Activated T-helper 1 cell treated with anti-CD3 and anti-CD28 coated beads, Interleukin-12 subunit alpha, Interleukin-12 subunit beta, Interleukin-2, Interleukin-4 antibody, amounts not matched to agents 30 ng/mL and 10 ng/mL and 1 ng/mL, durations not matched to agents 14 hours and 24 hours and 36 hours (primary cell): ENCODE measurements around the gene TEKTIP1. TPM values are rescaled to one million over a fixed set of nuclear protein-coding genes. Genes with fewer than 3 reads are reported as not detected.

Experiments
- DNase-seq: peaks from one replicate; pipeline ENCODE4 v3.0.0; 2021; ENCODE audit warnings: low spot score
- H3K27ac Mint-ChIP-seq: one replicate; pipeline ENCODE4 v1.8.0; 2021; ENCODE audit warnings: mild to moderate bottlenecking, mixed read lengths
- H3K27me3 Mint-ChIP-seq: one replicate; pipeline ENCODE4 v1.8.0; 2022; ENCODE audit warnings: mild to moderate bottlenecking, moderate library complexity, mixed read lengths; ENCODE audit not compliant: insufficient read depth
- H3K36me3 Mint-ChIP-seq: one replicate; pipeline ENCODE4 v1.8.0; 2021; ENCODE audit warnings: low read depth, mixed read lengths
- H3K4me1 Mint-ChIP-seq: one replicate; pipeline ENCODE4 v1.8.0; 2021; ENCODE audit warnings: low read depth, mixed read lengths
- H3K4me3 Mint-ChIP-seq: one replicate; pipeline ENCODE4 v1.8.0; 2021; ENCODE audit warnings: mild to moderate bottlenecking, moderate library complexity, mixed read lengths
- H3K9me3 Mint-ChIP-seq: one replicate; pipeline ENCODE4 v1.8.0; 2021; ENCODE audit warnings: mixed read lengths
- intact Hi-C: fragments of 100-400 bp; cut with micrococcal nuclease; formaldehyde crosslinking; loops from one replicate; pipeline ENCODE4 v1.15.1; 2024
- total RNA-seq: library from RNA; stranded (reverse); gene quantifications from 2 replicates; pipeline ENCODE4 v1.2.3, GENCODE V29; 2022

Gene TEKTIP1
- total RNA-seq: 1.4 and 1.7 TPM in 2 replicates

GRCh38 chr19:3538965-3539755 is at the start of gene TEKTIP1:
Gene TEKTIP1, plus strand, starts transcription at chr19:3539174. Its CDS starts 4 bp downstream, at chr19:3539178.
- no peak within 1 kb of the TSS for H3K4me3 Mint-ChIP-seq
- DNase-seq: no peak
- H3K27ac Mint-ChIP-seq: no peak within 1 kb of the TSS
- H3K4me1 Mint-ChIP-seq: no peaks in the 10 kb centered on the region
- H3K9me3 Mint-ChIP-seq: no peaks in the 10 kb centered on the region
- intact Hi-C loops: no loop called here
- peaks cover 15% of the 10 kb centered on the region for H3K36me3 Mint-ChIP-seq
- no peaks in the 10 kb centered on the region for H3K27me3 Mint-ChIP-seq

GRCh38 chr19:3491396-3492119 is 47.4 kb upstream of the TEKTIP1 start:
- no peaks in the 10 kb centered on the region for H3K4me1 Mint-ChIP-seq
- no peak for DNase-seq
- intact Hi-C loops: no loop called here
- peaks cover 18% of the 10 kb centered on the region for H3K36me3 Mint-ChIP-seq
- no peaks in the 10 kb centered on the region for H3K9me3 Mint-ChIP-seq
- no peaks in the 10 kb centered on the region for H3K27me3 Mint-ChIP-seq
- no peak overlapping the region for H3K4me3 Mint-ChIP-seq
- H3K27ac Mint-ChIP-seq: no peak overlapping the region

- Mint-ChIP-seq H3K27me3 (no peaks in the 10 kb centered on the region), H3K4me1 (peaks cover 5% of the 10 kb centered on the region), H3K9me3 (no peaks in the 10 kb centered on the region), H3K36me3 (peaks cover 23% of the 10 kb centered on the region), H3K27ac (no peak overlapping the region), H3K4me3 (no peak overlapping the region)
- intact Hi-C loops: no loop called here
- no peak for DNase-seq
Observed at GRCh38 chr19:3492131-3492839, 46.7 kb upstream of the TEKTIP1 start.

GRCh38 chr19:3492919-3493318 is 46.1 kb upstream of the TEKTIP1 start:
- no peak overlapping the region for H3K4me3 Mint-ChIP-seq
- intact Hi-C loops: no loop called here
- no peak for DNase-seq
- H3K27me3 Mint-ChIP-seq: no peaks in the 10 kb centered on the region
- H3K36me3 Mint-ChIP-seq: peaks cover 24% of the 10 kb centered on the region
- H3K27ac Mint-ChIP-seq: no peak overlapping the region
- no peaks in the 10 kb centered on the region for H3K9me3 Mint-ChIP-seq
- peaks cover 7% of the 10 kb centered on the region for H3K4me1 Mint-ChIP-seq

- Mint-ChIP-seq H3K4me3 (no peak overlapping the region), H3K9me3 (no peaks in the 10 kb centered on the region), H3K27ac (peak overlapping the region; percentile 48), H3K27me3 (no peaks in the 10 kb centered on the region), H3K36me3 (peaks cover 26% of the 10 kb centered on the region), H3K4me1 (peaks cover 12% of the 10 kb centered on the region)
- no peak for DNase-seq
- intact Hi-C loops: loop anchor here (2.0 kb wide), 1 partner anchor 15 kb away; no protein-coding TSS in a partner anchor
Observed at GRCh38 chr19:3493651-3494050, 45.3 kb upstream of the TEKTIP1 start.

- Mint-ChIP-seq H3K4me3 (peak overlapping the region; percentile 39), H3K27ac (no peak overlapping the region), H3K4me1 (peaks cover 16% of the 10 kb centered on the region), H3K9me3 (no peaks in the 10 kb centered on the region), H3K27me3 (no peaks in the 10 kb centered on the region), H3K36me3 (peaks cover 28% of the 10 kb centered on the region)
- DNase-seq: no peak
- intact Hi-C loops: loop anchor here (2.0 kb wide), 1 partner anchor 15 kb away; no protein-coding TSS in a partner anchor
Observed at GRCh38 chr19:3494051-3494450, 44.9 kb upstream of the TEKTIP1 start.

GRCh38 chr19:3494559-3494958 is 44.4 kb upstream of the TEKTIP1 start:
- peak overlapping the region; percentile 29 for H3K27ac Mint-ChIP-seq
- peaks cover 30% of the 10 kb centered on the region for H3K36me3 Mint-ChIP-seq
- intact Hi-C loops: loop anchor here (2.0 kb wide), 1 partner anchor 16 kb away; no protein-coding TSS in a partner anchor
- peaks cover 19% of the 10 kb centered on the region for H3K4me1 Mint-ChIP-seq
- peak overlapping the region; percentile 39 for H3K4me3 Mint-ChIP-seq
- no peaks in the 10 kb centered on the region for H3K27me3 Mint-ChIP-seq
- no peaks in the 10 kb centered on the region for H3K9me3 Mint-ChIP-seq
- DNase-seq: peak; percentile 54

- intact Hi-C loops: no loop called here
- H3K36me3 Mint-ChIP-seq: peaks cover 30% of the 10 kb centered on the region
- peaks cover 2% of the 10 kb centered on the region for H3K27me3 Mint-ChIP-seq
- H3K4me3 Mint-ChIP-seq: no peak overlapping the region
- H3K4me1 Mint-ChIP-seq: peaks cover 27% of the 10 kb centered on the region
- no peaks in the 10 kb centered on the region for H3K9me3 Mint-ChIP-seq
- H3K27ac Mint-ChIP-seq: peak overlapping the region; percentile 34
- DNase-seq: no peak
Observed at GRCh38 chr19:3496392-3497273, 42.3 kb upstream of the TEKTIP1 start.

GRCh38 chr19:3497757-3498520 is 41.0 kb upstream of the TEKTIP1 start:
- Mint-ChIP-seq H3K27ac (no peak overlapping the region), H3K4me1 (peaks cover 27% of the 10 kb centered on the region), H3K27me3 (peaks cover 2% of the 10 kb centered on the region), H3K9me3 (no peaks in the 10 kb centered on the region), H3K4me3 (no peak overlapping the region), H3K36me3 (peaks cover 26% of the 10 kb centered on the region)
- intact Hi-C loops: no loop called here
- no peak for DNase-seq

GRCh38 chr19:3499738-3500428 is 39.1 kb upstream of the TEKTIP1 start:
- H3K36me3 Mint-ChIP-seq: peaks cover 17% of the 10 kb centered on the region
- DNase-seq: no peak
- peaks cover 31% of the 10 kb centered on the region for H3K4me1 Mint-ChIP-seq
- no peaks in the 10 kb centered on the region for H3K9me3 Mint-ChIP-seq
- peak overlapping the region; percentile 97 for H3K27ac Mint-ChIP-seq
- intact Hi-C loops: loop anchor here (2.0 kb wide), 1 partner anchor 65 kb away; no protein-coding TSS in a partner anchor
- peak overlapping the region; percentile 91 for H3K4me3 Mint-ChIP-seq
- peaks cover 2% of the 10 kb centered on the region for H3K27me3 Mint-ChIP-seq

GRCh38 chr19:3500429-3501101 is 38.4 kb upstream of the TEKTIP1 start, which contains the start of gene DOHH:
Gene DOHH, minus strand, starts transcription at chr19:3500674. Its CDS starts 3,860 bp downstream, at chr19:3496814.
- Mint-ChIP-seq H3K4me1 (peaks cover 35% of the 10 kb centered on the region), H3K36me3 (peaks cover 17% of the 10 kb centered on the region), H3K9me3 (no peaks in the 10 kb centered on the region), H3K27ac (peak within 1 kb of the TSS; percentile 97), H3K4me3 (peak within 1 kb of the TSS; percentile 91), H3K27me3 (peaks cover 2% of the 10 kb centered on the region)
- DNase-seq: peak; percentile 92
- intact Hi-C loops: loop anchor here (2.0 kb wide), 1 partner anchor 66 kb away; no protein-coding TSS in a partner anchor
